Transverse colon (tissue), 4 donors: ENCODE measurements around the gene THNSL1.

Experiments
- CTCF ChIP-seq, 5 experiments: fragments of 200-600 bp in 3 of 5; fragments of 450-650 bp in 2 of 5; sonication (generic) in 3 of 5; IDR thresholded peaks; 1 replicate in 2 of 5; 2 replicates in 3 of 5; pipeline ENCODE4 v1.5.1; 2016 to 2017; ENCODE audit warnings: antibody characterized with exemption in 5 of 5, inconsistent platforms in 3 of 5, mild to moderate bottlenecking in 2 of 5, moderate library complexity in 1 of 5
- EP300 ChIP-seq: sonication (generic); formaldehyde crosslinking; IDR thresholded peaks from one replicate; pipeline ENCODE4 v1.6.1; 2017; ENCODE audit warnings: antibody characterized with exemption, low read depth
- POLR2A ChIP-seq: fragments of 450-650 bp; IDR thresholded peaks from one replicate; pipeline ENCODE4 v1.6.1; 2016; ENCODE audit warnings: antibody characterized with exemption, mild to moderate bottlenecking, moderate library complexity
- POLR2AphosphoS5 ChIP-seq, 3 donors: sonication (generic); formaldehyde crosslinking; IDR thresholded peaks; one replicate each; pipeline ENCODE4 v1.6.1; 2016; ENCODE audit warnings: antibody characterized with exemption in 3 of 3

GRCh38 chr10:25063157-25063556 lies 46.7 kb downstream of the THNSL1 start:
- TF ChIP-seq CTCF (IDR thresholded peaks at IDR 0.05) (no peak), POLR2AphosphoS5 (IDR thresholded peaks at IDR 0.05) (no peak), POLR2A (no peak), EP300 (no peak)
